Panc1 (cell line): Measurements from ENCODE around the gene LRRC41.

Source experiments
- POLR2AphosphoS5 ChIP-seq: IDR thresholded peaks from 2 replicates; pipeline ENCODE4 v1.6.1; 2012; ENCODE audit warnings: mild to moderate bottlenecking, low read depth, low read length, moderate library complexity
- TF ChIP-seq, protein P1 (sequence below): fragments of 450-650 bp; IDR thresholded peaks from 2 replicates; pipeline ENCODE4 v1.5.1; 2017; ENCODE audit warnings: mild to moderate bottlenecking

DNA sequence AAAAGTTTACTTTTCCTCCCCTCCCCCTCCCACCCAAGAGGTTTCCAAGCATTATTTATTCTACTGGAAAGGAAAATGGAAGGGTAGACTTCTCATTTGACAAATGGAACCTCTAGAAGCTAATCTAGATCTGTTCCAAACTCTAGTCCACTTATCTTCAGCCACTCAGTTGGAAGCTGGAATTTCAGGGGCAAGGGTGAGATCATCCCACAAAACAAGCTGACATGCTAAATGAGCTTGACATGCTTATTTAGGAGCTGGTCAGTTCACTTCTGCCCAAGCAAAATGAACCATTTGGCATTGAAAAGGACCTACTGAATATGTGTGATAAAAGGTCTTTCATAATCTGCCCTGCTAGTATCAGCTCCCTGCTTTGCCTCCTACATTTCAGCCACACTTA is 5.0 kb downstream of the LRRC41 start:
- TF ChIP-seq, protein P1, sequence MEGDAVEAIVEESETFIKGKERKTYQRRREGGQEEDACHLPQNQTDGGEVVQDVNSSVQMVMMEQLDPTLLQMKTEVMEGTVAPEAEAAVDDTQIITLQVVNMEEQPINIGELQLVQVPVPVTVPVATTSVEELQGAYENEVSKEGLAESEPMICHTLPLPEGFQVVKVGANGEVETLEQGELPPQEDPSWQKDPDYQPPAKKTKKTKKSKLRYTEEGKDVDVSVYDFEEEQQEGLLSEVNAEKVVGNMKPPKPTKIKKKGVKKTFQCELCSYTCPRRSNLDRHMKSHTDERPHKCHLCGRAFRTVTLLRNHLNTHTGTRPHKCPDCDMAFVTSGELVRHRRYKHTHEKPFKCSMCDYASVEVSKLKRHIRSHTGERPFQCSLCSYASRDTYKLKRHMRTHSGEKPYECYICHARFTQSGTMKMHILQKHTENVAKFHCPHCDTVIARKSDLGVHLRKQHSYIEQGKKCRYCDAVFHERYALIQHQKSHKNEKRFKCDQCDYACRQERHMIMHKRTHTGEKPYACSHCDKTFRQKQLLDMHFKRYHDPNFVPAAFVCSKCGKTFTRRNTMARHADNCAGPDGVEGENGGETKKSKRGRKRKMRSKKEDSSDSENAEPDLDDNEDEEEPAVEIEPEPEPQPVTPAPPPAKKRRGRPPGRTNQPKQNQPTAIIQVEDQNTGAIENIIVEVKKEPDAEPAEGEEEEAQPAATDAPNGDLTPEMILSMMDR, result no peak
- no peak for TF ChIP-seq POLR2AphosphoS5
